ENCODE measurements around the gene NDC1.

GRCh38 chr1:53769780-53770179 lies 68.3 kb downstream of the NDC1 start:
- no peak for TF ChIP-seq CTCF (IDR thresholded peaks at IDR 0.05; ENCODE audit: borderline replicate concordance, extremely low read depth, low read length, poor library complexity, severe bottlenecking)
- TF ChIP-seq EZH2 (IDR thresholded peaks at IDR 0.05; ENCODE audit: borderline replicate concordance, low read depth, low read length, severe bottlenecking) = no peak

All from DND-41 (cell line).